Measurements from ENCODE around the gene TMEFF1. TPM values are rescaled to one million over a fixed set of nuclear protein-coding genes. Genes with fewer than 3 reads are reported as not detected.

The TMEFF1 gene
- total RNA-seq, 1 donor from 2014 or later, result 4.7 TPM

GRCh38 chr9:100619194-100619593 lies 146.2 kb downstream of the TMEFF1 start:
- no peak for DNase-seq

- no peak for DNase-seq
These were observed 146.7 kb downstream of the TMEFF1 start for GRCh38 chr9:100619665-100620064.

- DNase-seq, result no peak
These were observed 151.0 kb downstream of the TMEFF1 start for GRCh38 chr9:100623969-100624368.

- no peak for DNase-seq
These were observed 154.0 kb downstream of the TMEFF1 start for GRCh38 chr9:100626949-100627348.

Other genes starting within 250 kb of the TMEFF1 start
- gene TEX10, start 120.2 kb upstream of the TMEFF1 start, total RNA-seq, result 33.6 TPM
- gene MSANTD3, start 46.0 kb upstream of the TMEFF1 start, total RNA-seq, result 11.1 TPM
- gene CAVIN4, start 104.9 kb downstream of the TMEFF1 start, total RNA-seq, result 39.9 TPM